ENCODE data around the gene FGGY.

FGGY gene

DNA sequence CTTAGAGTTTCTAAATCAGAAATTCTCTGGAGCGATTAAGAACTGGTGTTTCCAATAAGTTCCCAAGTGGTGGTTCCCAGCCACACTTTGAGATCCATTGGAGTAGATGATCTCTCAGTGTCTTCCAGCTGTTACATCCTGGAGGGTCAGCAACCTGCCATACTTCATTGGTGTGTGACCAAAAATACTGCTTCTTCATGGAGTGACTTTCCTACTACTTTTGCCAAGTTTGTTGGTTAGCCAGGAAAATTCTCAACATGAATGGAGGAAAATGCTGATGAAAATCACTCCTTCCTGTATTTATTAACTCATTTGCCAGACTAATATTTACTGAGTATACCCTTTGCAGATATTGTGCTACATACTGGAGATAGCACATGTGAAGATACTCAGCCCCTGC lies 186.1 kb downstream of the FGGY start:
- ChIA-PET CTCF (interaction anchor here (1.6 kb wide), 1 partner anchor 131 kb away, joined by 4 read pairs; no protein-coding TSS in a partner anchor), POLR2A (no interaction called here)
- DNase-seq (ENCODE audit: low read depth, low spot score), result no peak
- TF ChIP-seq, protein P1, sequence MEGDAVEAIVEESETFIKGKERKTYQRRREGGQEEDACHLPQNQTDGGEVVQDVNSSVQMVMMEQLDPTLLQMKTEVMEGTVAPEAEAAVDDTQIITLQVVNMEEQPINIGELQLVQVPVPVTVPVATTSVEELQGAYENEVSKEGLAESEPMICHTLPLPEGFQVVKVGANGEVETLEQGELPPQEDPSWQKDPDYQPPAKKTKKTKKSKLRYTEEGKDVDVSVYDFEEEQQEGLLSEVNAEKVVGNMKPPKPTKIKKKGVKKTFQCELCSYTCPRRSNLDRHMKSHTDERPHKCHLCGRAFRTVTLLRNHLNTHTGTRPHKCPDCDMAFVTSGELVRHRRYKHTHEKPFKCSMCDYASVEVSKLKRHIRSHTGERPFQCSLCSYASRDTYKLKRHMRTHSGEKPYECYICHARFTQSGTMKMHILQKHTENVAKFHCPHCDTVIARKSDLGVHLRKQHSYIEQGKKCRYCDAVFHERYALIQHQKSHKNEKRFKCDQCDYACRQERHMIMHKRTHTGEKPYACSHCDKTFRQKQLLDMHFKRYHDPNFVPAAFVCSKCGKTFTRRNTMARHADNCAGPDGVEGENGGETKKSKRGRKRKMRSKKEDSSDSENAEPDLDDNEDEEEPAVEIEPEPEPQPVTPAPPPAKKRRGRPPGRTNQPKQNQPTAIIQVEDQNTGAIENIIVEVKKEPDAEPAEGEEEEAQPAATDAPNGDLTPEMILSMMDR (IDR thresholded peaks at IDR 0.05; ENCODE audit: insufficient read depth, low read length, missing control alignments), result no peak
- no peak overlapping the region for H3K4me3 ChIP-seq (ENCODE audit: low read depth, low read length)

DNA sequence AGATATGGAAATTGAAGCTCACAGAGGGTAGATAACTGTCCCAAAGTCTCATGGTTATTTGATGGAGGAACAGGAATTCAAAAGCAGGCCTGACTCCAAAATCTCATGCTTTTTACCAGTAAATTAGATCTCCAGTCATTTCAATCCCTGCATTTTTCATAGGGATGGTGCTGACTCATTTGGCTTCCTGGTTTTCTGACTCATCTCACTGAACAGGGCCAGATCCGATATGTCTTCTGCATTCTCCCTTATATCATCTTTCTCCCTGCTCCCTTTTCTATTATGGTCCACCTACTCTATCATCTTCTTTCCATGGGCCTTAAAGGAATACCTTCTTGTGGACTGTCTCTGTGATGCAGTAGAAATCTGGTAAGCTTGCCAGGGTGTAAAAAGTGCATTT lies 187.2 kb downstream of the FGGY start:
- peak; percentile 74 for DNase-seq (ENCODE audit: low read depth, low spot score)
- POLR2A ChIA-PET, result interaction anchor here (1.0 kb wide), 1 partner anchor 701 kb away, joined by 3 read pairs; the partner anchor contains the start of gene JUN
- TF ChIP-seq, protein P1 (IDR thresholded peaks at IDR 0.05; ENCODE audit: insufficient read depth, low read length, missing control alignments), result no peak
- CTCF ChIA-PET, result no interaction called here
- no peak overlapping the region for H3K4me3 ChIP-seq (ENCODE audit: low read depth, low read length)

DNA sequence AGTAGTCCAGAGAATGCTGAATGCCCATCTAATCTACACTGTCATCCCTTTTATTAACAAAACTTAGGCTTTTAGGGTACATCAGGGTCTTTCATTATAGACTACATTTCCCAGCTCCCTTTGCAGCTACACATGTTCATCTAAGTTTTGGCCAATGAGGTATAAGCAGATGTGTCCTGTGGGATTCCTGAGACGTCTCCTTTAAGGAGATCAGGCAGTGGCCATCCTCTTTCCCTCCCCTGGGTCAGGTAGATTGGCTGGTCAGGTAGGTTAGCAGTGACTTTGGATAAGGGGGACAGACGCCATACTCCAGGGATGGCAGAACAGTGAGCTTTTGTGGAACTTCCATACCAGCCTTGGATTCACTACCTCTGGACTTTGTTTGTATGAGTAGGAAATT lies 188.3 kb downstream of the FGGY start:
- no peak for DNase-seq (ENCODE audit: low read depth, low spot score)
- POLR2A ChIA-PET, result interaction anchor here (1.0 kb wide), 1 partner anchor 702 kb away, joined by 3 read pairs; the partner anchor contains the start of gene JUN
- CTCF ChIA-PET, result no interaction called here

DNA sequence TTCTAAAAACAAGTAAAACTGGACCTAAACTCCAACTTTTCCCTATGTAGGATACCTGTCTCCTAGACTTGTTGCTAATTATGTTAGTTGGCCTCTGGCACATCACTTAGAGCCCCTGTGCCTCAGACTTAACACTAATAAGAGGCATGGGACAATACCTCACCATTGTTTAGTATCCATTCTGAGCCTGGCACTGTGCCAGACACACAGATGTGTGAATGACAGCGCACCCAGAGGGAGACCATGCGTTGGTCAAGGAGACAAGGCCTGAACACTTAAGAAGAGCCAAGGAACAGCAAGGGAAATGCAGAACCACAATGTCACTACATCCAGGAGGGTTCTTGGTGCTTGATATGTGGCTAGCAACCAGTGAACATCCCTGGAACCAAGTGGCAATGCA lies 189.1 kb downstream of the FGGY start:
- TF ChIP-seq, protein P1 (IDR thresholded peaks at IDR 0.05; ENCODE audit: insufficient read depth, low read length, missing control alignments), result no peak

More for the DNA sequence above, 188.3 kb downstream of the FGGY start:
- no peak overlapping the region for H3K4me3 ChIP-seq (ENCODE audit: low read depth, low read length)
- TF ChIP-seq, protein P1 (IDR thresholded peaks at IDR 0.05; ENCODE audit: insufficient read depth, low read length, missing control alignments), result no peak

DNA sequence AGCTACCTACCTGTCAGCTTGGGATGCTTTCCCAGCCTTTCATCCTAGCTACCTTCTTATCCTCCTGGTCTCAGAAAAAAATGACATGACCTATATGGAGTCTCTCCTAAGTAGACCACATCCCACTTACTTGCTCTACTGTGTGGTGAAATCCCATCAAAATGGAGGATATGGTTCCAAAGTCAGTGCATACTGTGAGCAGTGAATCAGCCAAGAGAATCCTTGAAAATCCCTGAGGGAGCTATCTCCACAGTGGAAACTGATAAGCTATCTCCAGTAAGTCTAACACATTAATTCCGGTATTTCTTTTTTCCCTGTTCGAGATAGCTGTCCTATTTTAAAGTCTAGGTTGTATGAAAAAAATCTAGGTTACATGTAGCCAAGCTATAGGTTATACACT lies 189.7 kb downstream of the FGGY start:
- ChIA-PET POLR2A (interaction anchor here (0.6 kb wide), 1 partner anchor 648 kb away, joined by 5 read pairs; no protein-coding TSS in a partner anchor), CTCF (interaction anchor here (0.8 to 1.6 kb wide), 3 partner anchors 18 to 273 kb away, joined by 3 to 5 read pairs (median 3); no protein-coding TSS in a partner anchor)
- no peak for DNase-seq (ENCODE audit: low read depth, low spot score)
- H3K4me3 ChIP-seq (ENCODE audit: low read depth, low read length), result no peak overlapping the region
- TF ChIP-seq, protein P1 (IDR thresholded peaks at IDR 0.05; ENCODE audit: insufficient read depth, low read length, missing control alignments), result no peak

More for the DNA sequence above, 189.1 kb downstream of the FGGY start:
- DNase-seq (ENCODE audit: low read depth, low spot score), result no peak
- ChIA-PET CTCF (no interaction called here), POLR2A (interaction anchor here (0.6 kb wide), 1 partner anchor 647 kb away, joined by 5 read pairs; no protein-coding TSS in a partner anchor)
- no peak overlapping the region for H3K4me3 ChIP-seq (ENCODE audit: low read depth, low read length)

DNA sequence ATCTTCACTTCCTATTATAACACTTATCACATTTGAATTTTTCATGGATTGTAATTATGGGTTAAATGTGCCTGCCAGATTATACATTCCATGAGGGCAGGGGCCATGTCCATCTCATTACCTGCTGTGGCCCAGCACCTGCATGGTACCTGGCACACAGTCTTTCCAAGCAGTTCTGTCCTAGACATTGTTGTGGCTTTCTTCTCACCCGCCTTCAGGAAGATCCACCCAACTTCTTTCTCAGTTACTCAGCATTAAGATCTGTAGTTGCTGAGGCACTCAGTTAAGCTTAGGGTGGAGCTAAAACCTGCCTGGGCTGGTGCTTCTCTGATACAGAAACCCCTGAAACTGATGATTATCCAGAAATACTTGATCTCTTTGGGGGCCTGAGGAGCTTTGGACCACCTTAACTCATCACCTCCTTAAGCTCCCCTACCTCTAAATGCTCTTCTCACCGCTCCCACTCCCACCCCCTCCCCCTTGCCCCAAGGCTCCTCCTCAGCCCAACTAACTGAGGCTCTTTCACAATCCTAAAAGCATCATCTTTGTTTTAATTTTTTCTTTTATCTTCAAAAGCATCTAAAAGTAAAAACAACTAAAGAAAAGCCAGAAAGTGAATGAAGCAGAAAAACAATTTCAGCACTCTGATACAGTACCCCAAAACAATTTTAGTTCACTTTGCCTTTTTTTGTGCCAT lies 190.6 kb downstream of the FGGY start:
- ChIA-PET POLR2A (no interaction called here), CTCF (interaction anchor here (1.4 to 1.6 kb wide), 2 partner anchors 17 to 272 kb away, joined by 3 to 5 read pairs; no protein-coding TSS in a partner anchor)

More for the DNA sequence above, 190.6 kb downstream of the FGGY start:
- TF ChIP-seq, protein P1 (IDR thresholded peaks at IDR 0.05; ENCODE audit: insufficient read depth, low read length, missing control alignments), result no peak
- no peak overlapping the region for H3K4me3 ChIP-seq (ENCODE audit: low read depth, low read length)
- no peak for DNase-seq (ENCODE audit: low read depth, low spot score)

Data from AG04449 (cell line).